ENCODE data around the gene RUNX2.

RUNX2 gene

DNA sequence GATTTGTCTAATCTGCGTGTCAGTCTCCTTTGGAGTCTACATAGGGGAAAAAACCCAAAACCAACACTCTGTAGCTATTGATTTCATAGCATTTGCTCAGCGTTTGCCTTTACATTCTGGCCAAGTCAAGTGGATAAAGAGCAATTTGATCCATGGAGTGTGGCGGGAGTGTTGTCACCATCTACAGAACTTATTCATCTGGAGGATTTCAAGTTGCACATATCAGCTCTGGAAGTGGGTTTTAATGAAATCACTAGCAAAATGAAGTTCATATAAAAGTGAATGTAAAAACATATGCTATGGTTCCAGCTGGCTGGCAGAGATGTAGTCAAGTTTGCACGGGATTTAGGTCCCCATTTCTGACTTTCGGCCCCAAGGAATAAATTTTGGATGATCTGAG lies 269.3 kb downstream of the RUNX2 start:
- no peak for DNase-seq

- no peak for DNase-seq
Measured at GRCh38 chr6:45599053-45599452, 270.9 kb downstream of the RUNX2 start.

DNA sequence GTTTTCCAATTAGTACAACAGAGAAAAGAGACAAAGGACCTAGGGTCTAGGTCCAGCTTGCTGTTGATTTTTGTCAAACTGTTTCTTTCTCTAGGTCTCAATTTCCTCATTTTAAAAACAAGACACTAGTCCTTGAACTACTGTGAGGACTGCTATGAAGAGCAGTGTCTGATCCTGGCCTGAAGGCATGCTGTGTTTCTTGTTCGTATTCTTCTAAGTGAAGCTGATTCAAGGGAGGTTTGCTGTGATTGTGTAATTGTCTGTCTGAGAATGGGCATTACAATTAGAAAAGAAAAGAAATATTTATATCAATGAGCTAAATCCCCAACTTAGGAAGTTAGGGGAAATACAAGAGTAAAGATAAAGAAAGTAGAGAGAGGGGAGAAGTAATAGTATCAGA lies 277.8 kb downstream of the RUNX2 start:
- DNase-seq = no peak

- DNase-seq = no peak
Measured at GRCh38 chr6:45606831-45607400, 278.8 kb downstream of the RUNX2 start.

DNA sequence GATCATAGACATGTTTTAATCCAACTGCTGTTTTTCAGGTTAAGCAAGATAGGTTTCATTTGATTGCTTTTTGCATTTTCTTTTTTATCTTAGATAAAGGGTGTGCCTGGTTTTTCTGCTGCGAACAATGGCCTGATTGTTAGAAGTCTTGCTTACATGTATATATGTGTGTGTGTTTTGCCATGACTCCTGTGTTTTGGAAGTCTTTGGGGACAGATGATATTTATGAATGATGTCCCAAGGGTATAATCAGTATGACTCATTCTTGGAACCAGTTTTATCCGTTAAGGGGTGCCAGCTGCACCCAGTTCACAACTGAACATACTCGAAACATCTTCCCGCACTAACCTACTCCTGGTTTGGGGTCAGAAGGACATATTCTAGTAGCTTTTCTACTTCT lies 279.7 kb downstream of the RUNX2 start:
- no peak for DNase-seq

DNA sequence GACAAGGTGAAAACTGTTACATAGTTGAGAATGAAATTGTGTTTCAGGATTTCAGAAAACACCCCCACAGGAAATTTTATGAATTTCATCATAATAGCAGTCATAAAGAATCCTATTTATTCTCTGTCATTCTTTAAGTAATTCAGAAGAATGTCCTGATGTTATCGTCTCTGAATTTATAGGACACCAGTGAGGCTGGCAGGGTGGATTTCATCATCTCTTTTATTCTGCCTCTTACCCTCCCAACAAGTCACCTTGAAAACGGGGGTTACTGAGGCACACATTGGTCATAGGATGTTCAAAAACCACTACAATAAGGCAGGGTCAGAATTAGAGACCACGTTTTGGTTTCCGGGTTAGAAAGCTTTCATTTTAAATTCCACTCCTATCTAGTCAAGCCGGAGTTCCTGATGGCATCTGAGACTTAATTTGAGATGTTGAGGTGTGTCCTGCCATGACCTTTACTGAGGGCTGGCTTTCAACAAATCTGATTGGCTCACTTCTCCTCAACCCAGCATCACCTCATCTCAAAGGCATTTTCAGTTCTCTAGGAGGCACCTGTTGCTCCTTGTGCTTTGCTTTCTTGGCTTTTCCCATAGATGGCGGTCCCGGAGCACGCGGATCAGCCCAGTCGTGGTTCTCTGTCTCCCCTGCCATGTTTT lies 280.3 kb downstream of the RUNX2 start:
- no peak for DNase-seq

DNA sequence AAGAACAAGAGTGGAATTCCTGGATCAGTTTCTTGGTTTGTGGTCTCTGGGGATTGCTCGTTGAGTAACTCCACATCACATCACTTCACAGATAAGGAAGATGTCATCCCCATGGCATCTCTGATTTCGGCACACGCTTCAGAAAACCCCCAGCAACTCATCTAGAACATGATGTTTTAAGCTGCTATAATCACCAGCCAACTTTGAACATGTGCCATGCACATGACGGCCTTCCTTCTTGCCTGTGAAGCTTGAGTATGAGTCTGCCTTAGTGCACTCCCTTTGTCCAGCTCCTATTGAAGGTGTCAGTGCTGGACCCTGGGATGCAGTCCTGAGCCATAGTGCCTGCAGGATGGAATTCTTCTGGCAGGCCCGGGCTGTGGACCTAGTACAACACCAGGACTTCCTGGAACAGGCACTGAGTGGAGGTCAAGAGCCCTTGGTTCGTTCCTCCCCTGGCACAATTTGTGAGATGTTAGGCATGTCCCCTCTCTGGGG lies 281.1 kb downstream of the RUNX2 start:
- DNase-seq = no peak

DNA sequence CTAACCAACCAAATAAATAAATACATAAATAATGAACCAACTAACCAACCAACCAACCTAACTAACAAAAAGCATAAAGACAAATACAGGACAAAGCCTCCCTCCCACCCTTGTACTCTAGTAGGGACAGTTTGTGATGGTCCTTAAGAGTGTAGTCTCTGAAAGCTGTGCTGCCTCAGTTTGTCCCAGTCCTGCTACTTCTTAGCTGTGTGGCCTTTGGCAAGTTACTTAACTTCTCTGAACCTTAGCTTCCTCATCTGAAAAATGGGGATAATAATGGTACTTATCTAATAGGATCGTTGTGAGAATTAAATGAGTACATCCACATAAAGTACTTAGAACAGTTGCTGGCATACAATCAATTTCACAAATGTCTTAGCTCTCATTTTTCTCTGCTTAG lies 282.2 kb downstream of the RUNX2 start:
- DNase-seq = no peak

DNA sequence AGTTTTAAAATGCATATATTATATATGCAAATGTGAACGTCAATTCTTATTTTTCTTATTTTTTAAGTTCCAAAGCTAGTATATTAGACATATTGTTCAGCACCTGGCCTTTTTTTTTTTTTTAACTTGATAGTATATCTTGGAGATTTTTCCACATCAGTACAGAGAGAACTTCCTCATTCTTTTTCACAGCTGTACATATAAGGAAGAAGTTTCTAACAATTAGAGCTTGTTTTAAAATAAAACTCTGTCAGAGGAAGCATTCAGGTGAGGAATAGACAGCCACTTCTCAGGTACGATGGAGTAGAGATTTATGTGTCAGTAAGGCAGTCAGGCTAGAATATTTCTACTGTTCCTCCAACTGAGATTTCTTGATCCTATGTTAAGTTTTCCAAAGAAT lies 282.7 kb downstream of the RUNX2 start:
- no peak for DNase-seq

DNA sequence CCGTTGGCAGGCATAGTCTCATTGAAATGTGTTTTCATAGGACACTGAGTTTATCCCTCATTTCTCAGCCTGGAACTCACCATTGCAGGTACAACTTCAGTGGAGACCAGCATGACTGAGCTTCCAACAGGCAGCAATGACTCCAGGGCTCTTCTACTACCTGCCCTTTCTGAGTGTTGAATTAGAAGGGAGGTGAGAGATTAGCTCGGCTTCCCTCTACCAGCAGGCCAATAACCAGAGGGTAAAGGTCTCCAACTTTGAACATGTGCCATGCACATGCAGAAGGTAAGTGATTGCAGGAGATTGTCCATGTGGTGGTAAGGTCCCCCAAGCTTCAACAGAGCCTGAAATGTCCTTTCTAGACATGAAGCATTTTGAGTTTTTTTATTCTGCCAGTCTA lies 283.4 kb downstream of the RUNX2 start:
- DNase-seq = no peak

DNA sequence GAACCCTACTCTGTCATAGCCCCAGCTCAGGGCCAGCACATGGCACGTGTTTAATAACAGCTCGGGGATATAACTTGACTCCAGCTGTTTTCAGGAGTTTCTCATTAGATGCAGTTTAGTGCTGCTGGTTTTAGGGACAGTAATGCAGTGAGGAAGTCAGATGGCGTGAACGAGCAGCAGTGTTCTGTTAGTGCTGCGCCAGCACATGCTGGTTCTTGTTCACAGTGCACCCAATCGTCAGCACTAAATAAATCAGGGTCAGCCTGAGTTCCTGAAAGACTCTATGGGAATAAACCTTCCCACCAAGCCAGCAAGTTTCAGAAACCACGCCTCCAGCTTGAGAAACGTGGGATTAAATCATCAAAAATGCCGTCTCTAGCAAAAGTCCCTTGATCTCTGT lies 285.5 kb downstream of the RUNX2 start:
- no peak for DNase-seq

DNA sequence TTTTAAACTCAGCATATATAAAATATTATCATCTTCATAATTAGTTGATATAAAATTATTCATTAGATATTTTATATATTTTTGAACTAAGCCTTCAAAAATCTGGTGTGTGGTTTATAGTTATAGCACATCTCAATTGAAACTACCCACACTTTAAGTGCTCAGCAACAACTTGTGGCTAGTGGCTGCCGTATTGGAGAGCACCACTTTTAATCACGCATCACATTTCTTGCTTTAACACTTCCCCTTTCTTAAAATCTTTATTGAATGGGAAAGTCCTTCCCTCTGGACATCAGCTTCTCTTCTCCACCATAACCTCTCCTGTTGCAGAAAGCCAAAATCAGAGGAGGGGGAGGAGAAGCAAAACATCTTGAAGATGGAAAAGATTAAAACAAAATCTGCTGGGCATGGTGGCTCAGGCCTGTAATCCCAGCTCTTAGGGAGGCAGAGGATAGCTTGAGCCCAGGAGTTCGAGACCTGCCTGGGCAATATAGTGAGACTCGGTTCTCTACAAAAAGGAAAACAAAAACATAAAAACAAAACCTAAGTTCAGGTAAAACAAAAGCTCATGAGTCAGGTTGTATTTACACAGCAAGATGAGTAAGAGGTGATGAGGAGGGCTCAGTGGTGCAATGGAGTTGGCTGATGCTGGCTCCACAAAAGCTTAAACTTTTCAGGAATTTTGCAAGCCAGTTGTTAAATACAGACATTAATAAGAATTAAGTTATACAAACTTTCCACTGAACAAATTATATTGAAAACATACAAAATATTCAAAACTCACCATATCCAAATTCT lies 286.6 kb downstream of the RUNX2 start:
- no peak for DNase-seq

DNA sequence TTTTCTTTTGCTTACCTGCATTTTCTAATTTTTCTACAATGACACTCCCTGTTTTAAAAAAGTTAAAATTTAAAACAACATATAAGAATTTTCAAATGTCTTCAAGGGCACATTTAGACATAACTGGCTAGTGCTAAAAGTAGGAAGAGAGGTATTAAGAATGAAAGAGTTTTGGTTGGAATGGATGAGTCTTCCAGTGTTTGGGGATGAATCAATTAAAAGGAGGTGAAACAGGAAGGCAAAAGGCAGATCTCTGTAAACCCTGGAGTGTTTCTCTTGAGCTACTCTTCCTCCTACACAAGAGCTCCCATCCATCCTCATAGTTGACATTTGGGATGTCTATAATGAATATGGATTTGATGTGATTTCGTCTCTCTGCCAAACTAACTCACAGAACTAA lies 288.1 kb downstream of the RUNX2 start:
- no peak for DNase-seq

DNA sequence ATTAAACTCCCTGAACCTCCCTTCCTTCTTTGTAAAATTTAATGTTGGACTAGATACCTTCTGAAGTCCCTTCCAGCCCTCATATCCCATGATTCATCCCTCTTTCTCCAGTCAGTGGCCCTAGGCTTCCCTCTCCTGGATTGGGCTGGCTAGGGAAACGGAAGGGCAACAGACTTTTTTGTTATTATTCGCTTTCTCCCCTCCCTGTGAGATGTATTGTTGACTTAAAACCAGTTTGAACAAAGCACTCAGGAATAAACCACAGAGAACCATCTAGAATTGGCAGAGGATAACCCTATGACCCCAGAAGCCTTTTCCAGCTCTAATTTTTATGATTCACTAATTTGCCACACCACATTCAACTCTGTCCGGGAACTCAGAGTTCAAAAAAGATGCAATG lies 289.3 kb downstream of the RUNX2 start:
- DNase-seq = no peak

DNA sequence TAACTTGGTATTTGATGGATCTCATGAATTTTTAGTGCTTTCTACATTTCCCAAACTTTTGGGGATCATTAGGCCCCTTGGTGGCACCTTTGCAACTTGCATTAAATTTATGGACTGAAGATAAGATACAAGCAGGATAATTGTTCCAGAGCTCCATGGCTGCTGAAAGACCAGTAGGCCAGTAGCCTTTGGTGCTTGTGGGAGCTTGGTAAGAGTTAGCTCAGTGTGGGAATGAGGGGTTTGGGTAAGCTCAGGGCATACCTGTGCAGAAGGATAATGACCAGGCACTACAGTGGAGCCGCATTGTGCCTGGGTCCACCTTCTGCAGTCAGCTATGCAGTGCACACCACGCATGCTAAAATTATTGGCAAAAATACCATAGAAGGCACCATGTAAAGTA lies 290.1 kb downstream of the RUNX2 start:
- DNase-seq = no peak

DNA sequence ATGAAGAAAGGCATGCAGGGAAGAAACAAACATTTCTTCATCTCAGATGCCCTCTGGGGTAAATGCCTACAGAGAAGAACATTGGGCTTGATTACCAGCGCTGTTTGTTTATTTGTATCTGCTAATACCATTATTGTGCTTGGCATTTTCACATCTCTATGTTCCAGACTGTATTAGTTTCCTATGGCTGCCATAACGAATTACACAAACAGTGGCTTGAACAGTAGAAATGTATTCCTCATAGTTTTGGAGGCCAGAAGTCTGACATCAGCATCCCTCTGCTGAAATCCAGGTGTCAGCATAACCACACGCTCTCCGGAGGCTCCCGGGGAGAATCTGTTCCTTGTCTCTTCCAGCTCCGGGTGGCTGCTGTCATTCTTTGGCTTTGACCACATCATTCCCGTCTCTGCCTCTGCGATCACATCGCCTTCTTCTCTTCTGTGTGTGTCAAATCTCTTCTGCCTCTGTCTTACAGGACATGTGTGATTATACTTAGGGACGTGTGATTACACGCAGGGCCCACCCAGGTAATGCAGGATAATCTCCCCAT lies 291.2 kb downstream of the RUNX2 start:
- DNase-seq = no peak

DNA sequence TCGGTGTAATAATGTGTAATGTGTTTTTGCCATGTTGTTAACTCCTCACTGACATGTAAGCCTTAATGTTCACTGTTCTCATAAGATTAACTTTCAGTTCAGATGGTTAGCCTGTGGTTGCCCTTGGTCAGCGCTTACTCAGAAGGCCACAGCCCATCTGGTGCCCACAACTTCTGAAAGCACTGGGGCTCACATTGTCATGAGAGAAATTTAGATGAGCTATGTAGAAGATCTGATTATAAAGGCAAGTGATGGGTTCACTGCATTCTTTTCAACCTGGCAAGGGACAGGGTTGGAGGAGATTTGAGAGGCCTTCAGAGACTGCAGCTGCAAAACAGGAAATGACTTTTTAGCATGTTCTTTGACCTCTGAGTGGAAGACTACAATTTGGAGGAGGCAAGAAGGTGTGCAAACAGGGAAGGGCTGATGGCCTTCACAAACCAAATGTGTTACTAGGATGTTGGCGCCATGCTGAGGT lies 291.9 kb downstream of the RUNX2 start:
- DNase-seq = peak in 1 of 2 experiments; percentile 47

- DNase-seq = no peak
Measured at GRCh38 chr6:45624228-45624627, 296.1 kb downstream of the RUNX2 start.

- DNase-seq = peak; percentile 36 to 51
Measured at GRCh38 chr6:45625191-45625664, 297.1 kb downstream of the RUNX2 start.

- DNase-seq = peak; percentile 41 to 61
Measured at GRCh38 chr6:45626087-45626891, 298.2 kb downstream of the RUNX2 start.

- DNase-seq = no peak
Measured at GRCh38 chr6:45630314-45630713, 302.2 kb downstream of the RUNX2 start.

GRCh38 chr6:45630801-45631200 lies 302.7 kb downstream of the RUNX2 start:
- no peak for DNase-seq

- DNase-seq = no peak
Measured at GRCh38 chr6:45631396-45631795, 303.3 kb downstream of the RUNX2 start.

All from activated CD4-positive, alpha-beta T cell treated with anti-CD3 and anti-CD28 coated beads, Interleukin-2, amount 50 U/mL, for 48 hours (primary cell).